Fibroblast of lung (primary cell): ENCODE results near the gene CDK13. TPM values are rescaled to one million over a fixed set of nuclear protein-coding genes. Genes with fewer than 3 reads are reported as not detected.

Experiments
- DNase-seq, 2 donors: peaks; one replicate each; pipeline versions ENCODE4 v3.0.0 to v3.0.0-alpha.2; 2010; ENCODE audit warnings: low read depth in 2 of 2
- H2AFZ ChIP-seq: 2 replicates; pipeline ENCODE4 v1.5.1; 2012; ENCODE audit warnings: low read length, control low read depth, inconsistent platforms
- H3K27ac ChIP-seq: 2 replicates; pipeline ENCODE4 v1.5.1; 2011; ENCODE audit warnings: low read length, control low read depth; ENCODE audit not compliant: insufficient read depth
- H3K27me3 ChIP-seq: 2 replicates; pipeline ENCODE4 v1.5.1; 2011; ENCODE audit warnings: mild to moderate bottlenecking, low read length; ENCODE audit not compliant: control insufficient read depth, insufficient read depth
- H3K36me3 ChIP-seq: 2 replicates; pipeline ENCODE4 v1.5.1; 2011; ENCODE audit warnings: low read length; ENCODE audit not compliant: control insufficient read depth, insufficient read depth
- H3K4me1 ChIP-seq: 2 replicates; pipeline ENCODE4 v1.5.1; 2011; ENCODE audit warnings: low read length; ENCODE audit not compliant: control insufficient read depth, insufficient read depth; ENCODE audit errors: extremely low read depth
- H3K4me2 ChIP-seq: 2 replicates; pipeline ENCODE4 v1.5.1; 2011; ENCODE audit warnings: low read length, control low read depth; ENCODE audit not compliant: insufficient read depth; ENCODE audit errors: extremely low read depth
- H3K4me3 ChIP-seq, 4 experiments: fragments of 200-600 bp in 1 of 4; sonication (generic) in 1 of 4; replicated peaks in 1 of 4; 2 replicates each; pipeline ENCODE4 v1.5.1; 2011 to 2016; ENCODE audit warnings: low read length in 4 of 4, low read depth in 3 of 4, mild to moderate bottlenecking in 3 of 4, control low read depth in 2 of 4, inconsistent platforms in 1 of 4, mixed read lengths in 1 of 4; ENCODE audit not compliant: insufficient read depth in 1 of 4; ENCODE audit errors: control extremely low read depth in 1 of 4
- H3K79me2 ChIP-seq: 2 replicates; pipeline ENCODE4 v1.5.1; 2012; ENCODE audit warnings: mild to moderate bottlenecking, low read length, inconsistent platforms; ENCODE audit not compliant: control insufficient read depth, insufficient read depth
- H3K9ac ChIP-seq: 2 replicates; pipeline ENCODE4 v1.5.1; 2011; ENCODE audit warnings: mild to moderate bottlenecking, low read length, control low read depth; ENCODE audit not compliant: insufficient read depth
- H3K9me3 ChIP-seq: 2 replicates; pipeline ENCODE4 v1.5.1; 2012; ENCODE audit warnings: low read depth, low read length; ENCODE audit not compliant: control insufficient read depth, insufficient read depth
- H4K20me1 ChIP-seq: 2 replicates; pipeline ENCODE4 v1.5.1; 2011; ENCODE audit warnings: low read length; ENCODE audit not compliant: control insufficient read depth, insufficient read depth; ENCODE audit errors: extremely low read depth
- EZH2 ChIP-seq: IDR thresholded peaks from 2 replicates; pipeline ENCODE4 v1.5.1; 2012; ENCODE audit warnings: low read length, control low read depth, mild to moderate bottlenecking; ENCODE audit errors: missing control alignments
- polyA plus RNA-seq, 2 donors: library from polyadenylated mRNA; depleted of rRNA in 1 of 2; stranded (reverse) in 1 of 2; unstranded in 1 of 2; fragments of >200 nt; gene quantifications; 2 replicates each; pipeline ENCODE4 v1.2.1, GENCODE V29; 2011 to 2012; ENCODE audit warnings: missing spikeins in 1 of 2
- total RNA-seq: library from RNA; depleted of rRNA; stranded (reverse); fragments of >200 nt; gene quantifications from 2 replicates; pipeline ENCODE4 v1.2.1, GENCODE V29; 2014
- TF ChIP-seq, protein P1 (sequence below), 2 donors: IDR thresholded peaks in 1 of 2; conservative IDR thresholded peaks in 1 of 2; 1 replicate in 1 of 2; 2 replicates in 1 of 2; pipeline ENCODE4 v1.5.1; 2011 to 2012; ENCODE audit warnings: low read length in 2 of 2, control low read depth in 1 of 2, inconsistent platforms in 1 of 2, low read depth in 1 of 2, mild to moderate bottlenecking in 1 of 2

CDK13 gene
- total and polyA plus RNA-seq, 2 donors (not counting 1 experiment from before 2014, with no cell fraction given): 35.3 to 76.8 TPM

DNA sequence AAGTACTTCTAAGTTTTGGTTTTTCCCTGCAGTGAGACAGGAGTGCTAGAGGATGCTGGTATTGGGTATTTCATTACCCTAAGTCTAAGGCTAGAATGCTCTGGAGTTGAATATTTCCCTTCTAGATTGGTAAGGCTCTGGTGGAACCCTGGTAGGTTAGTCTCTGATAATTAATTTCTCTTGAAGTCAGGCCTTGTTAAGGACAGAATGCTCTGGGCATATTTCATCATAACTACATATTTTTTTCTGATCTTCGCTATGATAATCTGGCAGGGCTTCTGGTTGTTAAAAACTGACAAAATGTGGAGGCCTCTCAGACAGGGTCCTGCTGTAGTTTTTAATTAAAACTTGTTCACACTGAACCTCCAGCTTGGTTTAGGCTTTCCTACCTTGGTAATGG is 83.8 kb downstream of the CDK13 start:
- no peaks in the 10 kb centered on the region for H3K4me1 ChIP-seq
- DNase-seq: no peak
- H3K27ac ChIP-seq: no peak overlapping the region
- no peaks in the 10 kb centered on the region for H3K9me3 ChIP-seq
- H4K20me1 ChIP-seq: no peaks in the 10 kb centered on the region
- no peak overlapping the region for H3K4me2 ChIP-seq
- H3K36me3 ChIP-seq: no peaks in the 10 kb centered on the region
- H3K27me3 ChIP-seq: no peaks in the 10 kb centered on the region
- H3K79me2 ChIP-seq: no peaks in the 10 kb centered on the region
- H3K4me3 ChIP-seq: no peak overlapping the region
- TF ChIP-seq, protein P1, sequence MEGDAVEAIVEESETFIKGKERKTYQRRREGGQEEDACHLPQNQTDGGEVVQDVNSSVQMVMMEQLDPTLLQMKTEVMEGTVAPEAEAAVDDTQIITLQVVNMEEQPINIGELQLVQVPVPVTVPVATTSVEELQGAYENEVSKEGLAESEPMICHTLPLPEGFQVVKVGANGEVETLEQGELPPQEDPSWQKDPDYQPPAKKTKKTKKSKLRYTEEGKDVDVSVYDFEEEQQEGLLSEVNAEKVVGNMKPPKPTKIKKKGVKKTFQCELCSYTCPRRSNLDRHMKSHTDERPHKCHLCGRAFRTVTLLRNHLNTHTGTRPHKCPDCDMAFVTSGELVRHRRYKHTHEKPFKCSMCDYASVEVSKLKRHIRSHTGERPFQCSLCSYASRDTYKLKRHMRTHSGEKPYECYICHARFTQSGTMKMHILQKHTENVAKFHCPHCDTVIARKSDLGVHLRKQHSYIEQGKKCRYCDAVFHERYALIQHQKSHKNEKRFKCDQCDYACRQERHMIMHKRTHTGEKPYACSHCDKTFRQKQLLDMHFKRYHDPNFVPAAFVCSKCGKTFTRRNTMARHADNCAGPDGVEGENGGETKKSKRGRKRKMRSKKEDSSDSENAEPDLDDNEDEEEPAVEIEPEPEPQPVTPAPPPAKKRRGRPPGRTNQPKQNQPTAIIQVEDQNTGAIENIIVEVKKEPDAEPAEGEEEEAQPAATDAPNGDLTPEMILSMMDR (conservative IDR thresholded peaks at IDR 0.05 in 1 of 2, IDR thresholded peaks at IDR 0.05 in 1 of 2; ENCODE audit: low read depth in 1 of 2, low read length in 2 of 2): no peak
- TF ChIP-seq EZH2: no peak
- no peak overlapping the region for H3K9ac ChIP-seq
- H2AFZ ChIP-seq: no peak overlapping the region

DNA sequence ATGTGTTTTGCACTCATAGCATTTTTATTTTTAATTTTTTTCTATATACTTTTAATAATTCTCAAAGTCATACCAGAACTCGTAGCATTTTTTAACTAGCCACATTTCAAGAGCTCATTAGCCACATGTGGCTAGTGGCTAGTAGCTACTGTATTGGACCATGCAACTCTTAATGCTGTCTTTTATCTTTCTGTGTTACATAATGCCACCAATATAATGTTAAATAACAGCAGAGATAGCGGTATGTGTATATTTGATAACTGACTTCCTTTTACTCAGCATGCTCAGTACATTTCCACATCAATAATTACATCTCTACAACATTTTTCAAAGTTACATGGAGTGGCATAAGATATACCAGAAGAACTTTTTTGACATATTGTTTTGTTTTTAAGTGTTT is 91.4 kb downstream of the CDK13 start:
- no peaks in the 10 kb centered on the region for H3K36me3 ChIP-seq
- H3K27me3 ChIP-seq: no peaks in the 10 kb centered on the region
- H3K27ac ChIP-seq: no peak overlapping the region
- no peak overlapping the region for H3K4me2 ChIP-seq
- no peak for TF ChIP-seq EZH2
- TF ChIP-seq, protein P1 (conservative IDR thresholded peaks at IDR 0.05 in 1 of 2, IDR thresholded peaks at IDR 0.05 in 1 of 2; ENCODE audit: low read depth in 1 of 2, low read length in 2 of 2): no peak
- no peak overlapping the region for H2AFZ ChIP-seq
- no peaks in the 10 kb centered on the region for H4K20me1 ChIP-seq
- H3K9me3 ChIP-seq: no peaks in the 10 kb centered on the region
- no peak overlapping the region for H3K4me3 ChIP-seq
- H3K9ac ChIP-seq: no peak overlapping the region
- H3K79me2 ChIP-seq: no peaks in the 10 kb centered on the region
- no peak for DNase-seq
- no peaks in the 10 kb centered on the region for H3K4me1 ChIP-seq

DNA sequence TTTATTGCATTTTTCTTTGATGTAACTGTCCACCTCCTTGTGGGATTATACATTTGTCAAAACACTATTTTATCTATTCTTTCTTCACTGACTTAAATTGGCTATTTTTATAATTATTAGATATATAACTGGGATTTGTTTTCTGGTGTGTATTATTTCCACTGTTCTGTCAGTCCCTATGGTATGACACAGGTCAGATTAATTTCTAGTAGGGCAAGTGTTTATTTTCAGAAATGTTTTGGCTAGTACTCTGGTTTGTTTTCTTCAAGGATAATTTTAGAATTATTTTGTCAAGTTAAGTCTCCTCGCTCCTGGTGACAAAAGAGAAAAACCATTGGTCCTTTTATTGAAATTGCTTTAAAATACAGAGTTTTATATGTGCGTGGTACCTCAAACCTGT is 93.1 kb downstream of the CDK13 start:
- H3K79me2 ChIP-seq: no peaks in the 10 kb centered on the region
- no peak overlapping the region for H3K27ac ChIP-seq

More for the DNA sequence above, 93.1 kb downstream of the CDK13 start:
- no peaks in the 10 kb centered on the region for H3K4me1 ChIP-seq
- no peak overlapping the region for H3K4me2 ChIP-seq
- H2AFZ ChIP-seq: no peak overlapping the region
- H4K20me1 ChIP-seq: no peaks in the 10 kb centered on the region
- H3K27me3 ChIP-seq: no peaks in the 10 kb centered on the region
- H3K4me3 ChIP-seq: no peak overlapping the region
- DNase-seq: no peak
- TF ChIP-seq, protein P1 (conservative IDR thresholded peaks at IDR 0.05 in 1 of 2, IDR thresholded peaks at IDR 0.05 in 1 of 2; ENCODE audit: low read depth in 1 of 2, low read length in 2 of 2): no peak
- TF ChIP-seq EZH2: no peak
- no peaks in the 10 kb centered on the region for H3K36me3 ChIP-seq
- no peaks in the 10 kb centered on the region for H3K9me3 ChIP-seq
- H3K9ac ChIP-seq: no peak overlapping the region
